Stimulated activated CD4-positive, alpha-beta T cell treated with anti-CD3 and anti-CD28 coated beads, Interleukin-2, amount 100 ng/mL, for 24 hours (primary cell): ENCODE results near the gene CILP2.

Experiments used
- DNase-seq, 2 donors: peaks; one replicate each; pipeline ENCODE4 v3.0.0-alpha.2; 2020

The CILP2 gene

DNA sequence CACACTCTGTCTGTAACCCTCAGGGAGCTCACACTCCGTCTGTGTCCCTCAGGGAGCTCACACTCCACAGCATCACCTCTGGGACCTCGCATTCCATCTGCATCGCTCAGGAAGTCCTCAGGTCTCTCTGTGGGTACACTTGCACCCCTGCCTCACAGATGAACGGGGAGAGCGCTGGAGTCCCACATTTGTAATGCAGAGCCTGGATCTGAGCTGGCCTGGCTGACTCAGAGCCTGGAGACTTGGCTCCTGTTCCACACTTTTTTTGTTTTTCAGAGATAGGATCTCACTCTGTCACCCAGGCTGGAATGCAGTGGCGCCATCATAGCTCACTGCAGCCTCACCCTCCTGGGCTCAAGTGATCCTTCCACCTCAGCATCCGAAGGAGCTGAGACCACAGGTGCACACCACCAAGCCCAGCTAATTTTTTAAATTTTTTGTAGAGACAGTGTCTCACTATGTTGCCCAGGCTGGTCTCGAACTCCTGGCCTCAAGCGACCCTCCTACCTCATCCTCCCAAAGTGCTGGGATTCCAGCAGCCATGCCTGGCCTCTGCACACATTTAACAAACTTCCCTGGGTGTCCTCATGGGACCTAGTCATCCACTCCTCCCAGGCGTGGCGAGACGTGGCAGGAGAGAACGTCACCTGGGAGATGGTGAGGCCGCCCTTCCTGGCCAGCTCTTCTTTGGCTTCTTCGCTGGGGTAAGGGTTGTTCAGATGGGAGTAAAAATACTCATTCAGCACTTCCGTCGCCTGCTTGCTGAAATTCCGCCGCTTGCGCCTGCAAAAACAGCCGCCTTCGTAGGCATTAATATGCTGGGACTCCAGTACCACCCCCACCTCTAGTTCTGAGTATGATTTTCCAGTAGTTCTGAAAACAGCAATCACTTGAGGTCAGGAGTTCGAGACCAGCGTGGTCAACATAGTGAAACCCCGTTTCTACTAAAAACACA is 31.0 kb downstream of the CILP2 start:
- peak in 1 of 2 donors; percentile 12 for DNase-seq

DNA sequence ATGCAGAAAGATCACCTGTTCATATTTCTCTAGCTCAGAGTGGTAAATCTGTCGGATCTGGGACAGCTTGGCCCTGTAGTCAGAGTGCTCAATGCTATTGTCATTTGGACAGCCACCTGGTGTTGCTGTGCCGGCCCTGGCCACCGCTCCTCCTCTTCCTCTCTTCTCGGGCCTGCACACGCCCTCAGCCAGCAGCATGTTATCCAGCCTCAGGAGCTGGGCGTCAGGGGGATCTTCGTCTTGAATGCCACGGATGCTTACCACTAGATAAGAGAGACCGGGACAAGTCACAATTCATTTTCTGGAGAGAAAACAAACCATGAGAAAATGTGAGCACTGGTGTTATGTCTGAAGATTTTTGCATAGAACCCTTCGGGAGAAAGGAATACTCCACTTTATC is 32.5 kb downstream of the CILP2 start:
- DNase-seq: no peak

DNA sequence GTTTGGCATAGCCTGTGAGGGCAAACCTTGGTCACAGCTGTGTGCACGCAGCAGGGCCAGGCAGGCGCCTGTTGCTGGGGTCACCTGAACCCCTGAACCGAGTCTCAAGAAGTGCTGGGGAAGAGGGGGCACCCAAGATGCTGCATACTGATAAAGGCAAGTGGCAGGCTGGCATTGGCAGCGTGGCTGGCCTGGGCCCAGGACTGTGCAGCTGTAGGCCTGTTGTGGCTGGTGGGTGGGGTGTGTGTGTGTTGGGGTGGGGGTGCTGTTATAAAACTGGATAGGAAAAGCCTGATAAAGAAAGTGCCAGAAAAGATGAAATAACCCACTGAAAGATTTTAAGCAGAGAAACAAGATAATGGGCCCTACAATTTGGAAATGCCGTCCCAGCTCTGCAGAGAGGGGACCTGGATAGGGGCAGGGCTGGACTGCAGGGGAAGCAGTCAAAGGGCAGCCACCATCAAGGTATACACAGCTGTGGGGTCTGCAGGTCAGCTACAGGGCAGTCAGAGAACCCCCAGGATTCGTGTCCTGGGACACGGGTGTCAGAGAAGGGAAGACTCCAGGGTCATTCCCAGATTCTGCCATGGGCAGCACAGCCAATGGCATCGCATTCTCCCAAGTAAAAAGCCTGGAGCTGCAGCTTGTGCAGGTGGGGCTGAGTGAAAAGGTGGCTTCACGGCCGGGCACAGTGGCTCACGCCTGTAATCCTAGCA is 33.2 kb downstream of the CILP2 start:
- DNase-seq: no peak

DNA sequence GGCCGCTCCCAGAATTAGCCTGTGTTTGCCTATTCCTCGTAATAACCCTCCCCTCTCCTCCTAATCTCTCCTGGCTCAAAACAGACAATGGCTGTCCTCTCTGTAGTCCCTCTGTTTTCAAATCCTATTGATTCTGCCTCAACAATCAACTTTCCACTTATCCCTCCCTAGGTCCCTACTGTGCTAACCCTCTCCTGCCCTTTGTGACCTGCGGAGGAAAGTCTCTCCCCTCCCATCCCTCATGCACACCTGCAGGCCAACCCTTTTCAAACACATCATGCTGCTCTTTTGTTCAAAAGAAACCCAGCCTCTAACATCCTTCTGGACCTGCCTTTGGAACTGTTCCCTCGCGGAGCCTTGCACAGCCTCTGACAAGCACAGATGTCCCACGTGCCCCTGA is 37.3 kb downstream of the CILP2 start:
- DNase-seq: no peak

DNA sequence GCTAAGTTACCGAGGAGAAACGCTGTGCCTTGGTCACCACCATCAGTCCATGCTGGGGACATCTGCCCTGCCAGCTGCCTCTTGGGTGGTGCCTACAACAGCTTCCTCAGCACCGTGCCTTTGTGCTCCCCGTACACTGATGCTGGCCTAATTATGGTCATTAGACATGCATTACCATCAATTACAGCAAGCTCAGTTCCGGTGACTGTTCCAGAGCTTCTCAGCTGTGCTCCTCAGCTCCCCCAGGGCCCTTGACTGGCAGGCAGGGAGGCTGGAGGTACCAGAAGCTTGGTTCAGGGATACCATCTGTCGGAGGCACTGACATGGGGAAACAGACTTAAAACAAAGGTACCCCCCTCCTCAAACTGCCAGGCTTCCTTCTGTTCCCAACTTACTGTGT is 40.2 kb downstream of the CILP2 start:
- DNase-seq: no peak

DNA sequence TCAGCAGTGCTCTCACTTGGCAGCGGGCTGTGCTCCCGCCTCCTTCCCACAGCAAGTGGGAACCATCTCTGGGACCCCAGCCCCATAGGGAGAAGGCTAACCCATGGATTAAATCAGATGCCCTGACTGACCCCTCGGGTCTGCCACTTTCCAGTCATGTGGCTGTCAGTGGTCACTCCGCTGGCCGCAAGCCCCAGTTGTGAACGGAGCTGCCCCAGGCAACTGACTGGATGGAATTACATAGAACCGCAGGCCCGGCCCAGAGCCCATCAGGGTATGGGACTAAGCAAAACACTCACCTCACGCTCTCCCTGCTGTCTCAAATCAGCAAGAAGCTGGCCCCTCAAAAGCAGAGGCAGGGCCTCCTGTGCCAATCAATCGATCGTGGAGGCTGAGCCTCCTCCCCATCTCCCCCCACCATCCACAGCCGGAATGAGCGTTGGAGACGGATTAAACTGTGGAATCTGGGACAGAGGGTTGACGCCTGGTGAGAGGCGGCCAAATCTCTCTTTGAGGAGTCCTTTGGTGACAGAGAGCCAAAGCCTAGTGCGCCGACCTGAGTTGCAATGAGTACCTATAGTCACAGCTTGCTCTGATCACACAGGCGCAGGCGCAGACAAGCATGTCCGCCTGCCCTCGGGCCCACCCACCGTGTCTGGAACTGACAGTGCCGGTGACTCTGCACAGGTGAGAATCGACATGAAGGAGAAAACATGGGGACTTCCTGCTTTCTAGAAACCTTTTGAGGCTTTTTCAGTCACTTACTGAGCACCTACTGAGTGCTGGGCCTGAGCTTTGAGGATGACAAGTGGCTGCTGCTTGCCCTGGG is 41.7 kb downstream of the CILP2 start:
- no peak for DNase-seq

DNA sequence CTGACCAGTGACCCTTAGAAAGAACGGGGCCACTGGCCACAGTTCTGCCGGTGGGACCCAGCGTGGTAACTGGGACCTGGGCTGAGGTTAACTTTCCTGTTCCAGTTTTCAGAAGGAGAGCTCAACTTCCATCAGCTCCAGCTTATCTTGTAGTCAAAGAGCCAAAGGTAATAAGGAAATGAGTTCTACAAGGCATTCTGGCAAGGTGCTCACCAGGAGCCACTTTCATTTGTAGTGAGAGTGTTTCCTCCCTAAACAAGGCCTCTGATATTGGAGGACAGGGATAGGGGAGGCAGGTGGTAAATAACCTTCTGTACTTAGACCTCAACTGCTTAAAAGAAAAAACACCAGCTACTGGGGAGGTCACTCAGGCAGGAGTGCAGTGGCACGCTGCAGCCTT is 42.4 kb downstream of the CILP2 start:
- no peak for DNase-seq

DNA sequence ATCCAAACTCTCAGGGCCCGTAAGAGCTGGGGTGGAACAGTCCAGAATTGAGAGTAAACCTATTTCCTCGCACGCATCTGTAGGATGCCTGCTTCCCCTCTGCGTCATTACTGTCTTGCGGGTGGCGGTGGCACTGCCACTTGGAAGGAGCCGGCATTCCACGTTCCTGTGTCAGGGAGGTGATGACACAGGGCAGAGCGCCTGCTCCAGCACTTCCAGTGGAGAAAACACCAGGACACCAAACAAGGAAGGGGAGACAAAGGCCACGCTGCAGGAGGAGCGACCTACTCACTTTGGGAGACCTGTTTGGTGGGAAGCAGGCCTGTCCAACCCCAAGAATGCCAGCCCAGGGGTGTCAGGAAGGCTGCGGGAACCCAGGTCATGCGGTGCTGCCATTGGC is 43.3 kb downstream of the CILP2 start:
- DNase-seq: no peak

DNA sequence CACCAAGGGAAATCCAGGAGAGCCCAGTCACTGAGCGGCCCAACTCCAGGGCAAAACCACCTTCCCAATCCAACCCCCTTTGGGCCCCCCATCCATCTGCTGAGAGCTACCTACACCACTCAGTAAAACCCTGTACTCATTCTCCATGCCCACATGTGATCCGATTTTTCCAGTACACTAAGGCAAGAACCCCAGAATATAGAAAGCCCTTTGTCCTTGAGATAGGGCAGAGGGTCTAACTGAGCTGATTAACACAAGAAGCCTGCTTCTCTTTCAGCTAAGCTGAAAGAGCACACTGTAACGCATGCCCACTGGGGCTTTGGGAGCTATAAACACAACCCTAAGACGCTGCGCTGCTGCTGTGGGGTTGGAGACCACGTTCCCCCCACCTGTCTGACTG is 44.4 kb downstream of the CILP2 start:
- no peak for DNase-seq

DNA sequence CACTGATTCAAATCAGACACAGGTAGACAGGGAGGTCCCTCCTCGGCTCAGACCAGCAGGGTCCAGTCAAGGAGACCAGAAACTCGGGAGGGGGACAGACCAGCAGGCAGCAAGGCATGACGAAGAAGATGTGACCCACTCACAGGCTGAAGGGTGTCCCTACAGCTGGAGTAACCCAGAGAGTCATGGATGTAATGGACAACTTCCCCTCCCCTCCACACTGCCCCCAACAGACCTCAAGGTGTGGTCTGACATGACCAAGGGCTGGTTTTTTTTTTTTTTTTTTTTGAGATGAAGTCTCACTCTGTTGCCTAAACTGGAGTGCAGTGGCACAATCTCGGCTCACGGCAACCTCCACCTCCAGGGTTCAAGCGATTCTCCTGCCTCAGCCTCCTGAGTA is 46.3 kb downstream of the CILP2 start:
- no peak for DNase-seq

DNA sequence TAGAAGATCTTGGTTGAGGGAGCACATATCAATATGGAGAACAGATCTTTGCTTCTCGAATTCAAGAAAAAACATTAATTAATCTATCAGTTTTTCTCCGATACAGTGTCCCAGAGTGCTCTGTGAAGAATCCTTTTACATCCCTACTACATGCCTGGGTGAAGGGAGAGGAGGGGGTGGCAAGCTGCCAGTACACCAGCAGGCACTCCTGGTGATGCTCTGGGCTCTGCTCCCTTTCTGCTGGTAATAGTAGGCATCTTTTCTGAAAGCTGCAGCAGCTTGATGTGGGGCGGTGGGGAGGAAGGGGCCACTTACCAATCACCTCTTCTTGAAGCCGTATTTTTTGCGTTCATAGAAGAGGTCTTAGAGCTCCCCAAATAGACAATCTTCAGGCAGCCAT is 49.7 kb downstream of the CILP2 start:
- no peak for DNase-seq

DNA sequence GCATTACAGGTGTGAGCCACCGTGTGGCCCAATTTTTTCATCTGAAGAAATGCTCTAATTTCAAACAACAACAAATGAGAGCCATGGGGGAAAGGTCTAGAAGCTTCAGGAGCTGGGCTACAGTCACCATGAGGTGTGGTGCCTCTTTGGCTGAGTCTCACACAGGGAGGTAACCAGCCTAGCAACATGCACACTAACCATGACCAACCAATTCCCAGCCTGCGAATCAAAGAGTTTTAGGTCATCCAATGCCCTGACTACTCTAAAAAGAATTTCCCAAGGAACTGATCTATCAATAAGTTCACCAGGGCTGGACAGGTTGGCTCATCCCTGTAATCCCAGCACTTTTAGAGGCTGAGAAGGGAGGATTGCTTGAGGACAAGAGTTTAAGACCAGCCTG is 50.5 kb downstream of the CILP2 start:
- DNase-seq: no peak

DNA sequence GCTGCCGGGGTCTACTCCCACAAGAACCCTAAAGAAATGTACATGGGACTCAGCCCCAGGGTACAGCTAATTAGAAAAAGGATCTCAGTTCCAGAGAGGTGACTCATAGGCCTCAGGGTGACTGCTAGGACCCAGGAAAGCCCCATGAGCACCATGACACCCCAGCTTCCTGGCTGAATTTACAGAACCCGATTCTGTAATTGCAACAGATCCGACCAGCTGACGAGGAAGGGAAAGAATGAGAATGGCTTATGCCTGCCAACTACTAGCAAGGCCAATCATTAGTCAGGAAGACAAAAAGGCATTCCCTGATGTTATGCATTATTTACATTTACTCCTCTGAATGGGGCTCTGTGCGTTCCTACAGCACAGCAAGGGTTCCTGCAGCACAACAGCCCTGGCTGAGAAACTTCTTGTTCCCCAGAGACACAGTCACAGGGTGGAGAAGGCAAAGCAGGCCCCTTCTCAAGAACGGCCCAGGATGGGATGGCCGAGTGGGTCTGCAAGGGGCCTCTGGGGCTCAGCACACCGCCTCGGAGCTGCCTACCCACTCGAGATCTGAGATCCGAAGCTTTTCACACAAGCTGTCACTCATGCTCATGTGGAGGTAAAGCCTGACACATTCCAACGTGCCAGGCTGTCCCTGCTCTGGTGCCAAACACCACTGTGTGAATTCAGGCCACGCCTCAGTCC is 53.2 kb downstream of the CILP2 start:
- DNase-seq: peak; percentile 64 to 70

DNA sequence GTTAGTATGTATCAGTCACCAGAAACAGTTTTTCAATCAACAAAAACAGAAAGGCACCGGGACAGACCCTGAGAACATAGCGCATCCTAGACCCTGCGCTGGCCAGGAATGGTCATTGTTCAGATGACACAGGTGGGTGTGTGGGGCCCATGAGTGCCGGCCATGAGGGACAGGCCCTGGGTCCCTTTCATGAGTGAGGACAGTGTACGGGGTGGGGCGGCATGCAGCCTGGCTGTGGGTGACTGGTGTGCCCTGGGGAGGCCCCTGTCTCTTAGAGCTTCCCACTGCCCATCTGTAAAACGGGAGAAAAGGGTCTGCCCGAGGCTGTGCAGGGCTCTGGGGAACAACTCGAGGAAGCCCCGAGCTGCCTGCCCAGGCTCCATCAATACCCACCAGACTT is 54.6 kb downstream of the CILP2 start:
- DNase-seq: no peak

DNA sequence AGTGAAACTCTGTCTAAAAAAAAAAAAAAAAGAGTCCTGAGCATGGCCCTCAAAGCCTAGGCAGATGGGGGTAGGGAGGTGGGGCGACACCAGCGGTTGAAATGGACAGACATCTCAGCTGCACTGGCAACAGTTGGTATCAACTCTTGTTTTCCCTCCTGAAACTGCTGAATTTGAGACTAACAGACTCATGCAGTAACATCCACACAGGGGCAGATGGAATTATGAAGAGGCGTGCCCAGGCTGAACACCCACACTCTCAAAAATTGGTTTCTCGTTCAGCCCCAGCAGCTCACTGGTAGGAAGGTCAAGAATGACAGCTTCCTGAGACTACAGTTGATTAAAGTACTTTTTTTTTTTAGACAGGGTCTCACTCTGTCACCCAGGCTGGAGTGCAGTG is 56.3 kb downstream of the CILP2 start:
- DNase-seq: no peak

DNA sequence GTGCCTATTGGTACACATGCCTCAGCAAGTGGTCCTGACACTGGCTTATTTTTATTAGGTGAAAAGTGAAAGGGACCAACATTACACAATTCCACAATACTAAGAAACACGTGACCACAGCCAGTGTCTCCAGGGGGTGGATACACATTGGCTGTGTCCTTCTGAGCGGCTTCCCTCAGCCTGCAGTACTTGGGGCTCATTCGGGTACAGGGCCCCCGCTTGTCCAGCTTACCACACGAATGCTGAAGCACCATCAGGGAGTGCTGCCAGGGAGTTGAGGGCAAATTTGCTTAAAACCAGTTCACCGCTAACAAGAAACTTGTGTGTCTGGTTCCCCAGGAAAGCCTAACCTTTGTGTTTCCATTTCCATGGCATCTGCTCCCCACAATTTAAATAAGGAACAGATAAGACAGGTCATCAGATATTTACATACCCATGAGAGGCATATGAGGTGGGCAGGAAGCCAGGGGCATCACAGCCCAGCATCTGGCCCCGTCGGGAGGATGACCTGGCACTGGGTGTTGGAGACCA is 57.2 kb downstream of the CILP2 start:
- DNase-seq: no peak
